ENCODE results near the gene SH3BP4. TPM values are rescaled to one million over a fixed set of nuclear protein-coding genes. Genes with fewer than 3 reads are reported as not detected.

SH3BP4 gene
- total RNA-seq, 1 donor from 2014 or later, result 115 TPM

DNA sequence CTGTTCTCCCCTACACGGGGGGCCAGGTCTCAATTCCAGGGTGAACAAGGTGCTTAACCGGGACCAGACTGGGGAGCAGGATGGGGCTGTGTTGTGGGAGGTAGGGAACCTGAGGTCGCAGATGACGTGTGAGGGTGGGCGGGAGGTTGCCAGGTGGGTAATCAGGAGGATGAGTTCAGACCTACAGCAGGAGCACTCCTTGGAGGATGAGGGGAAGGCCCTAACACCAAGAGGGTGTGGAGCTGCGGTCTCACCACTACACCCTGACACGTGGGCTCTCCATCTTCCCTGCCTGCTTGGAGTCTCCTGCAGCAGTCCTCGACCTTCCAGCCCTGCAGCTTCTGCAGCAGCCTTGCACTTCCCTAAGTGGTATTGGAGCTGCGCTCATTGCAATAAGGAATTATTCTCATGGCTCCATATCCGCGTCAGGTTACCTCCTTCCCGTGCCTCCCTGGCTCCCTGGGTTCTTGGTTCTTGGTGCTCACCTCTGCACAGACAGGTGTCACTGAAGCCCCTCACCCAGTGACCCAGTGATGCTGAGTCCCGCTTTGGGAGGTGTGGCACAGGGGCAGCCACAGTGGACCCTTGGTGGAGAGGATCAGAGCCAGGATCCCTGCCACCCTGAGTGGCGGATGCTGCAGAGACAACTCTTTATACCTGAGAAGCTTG, 15.5 kb downstream of the SH3BP4 start:
- TF ChIP-seq, protein P1, sequence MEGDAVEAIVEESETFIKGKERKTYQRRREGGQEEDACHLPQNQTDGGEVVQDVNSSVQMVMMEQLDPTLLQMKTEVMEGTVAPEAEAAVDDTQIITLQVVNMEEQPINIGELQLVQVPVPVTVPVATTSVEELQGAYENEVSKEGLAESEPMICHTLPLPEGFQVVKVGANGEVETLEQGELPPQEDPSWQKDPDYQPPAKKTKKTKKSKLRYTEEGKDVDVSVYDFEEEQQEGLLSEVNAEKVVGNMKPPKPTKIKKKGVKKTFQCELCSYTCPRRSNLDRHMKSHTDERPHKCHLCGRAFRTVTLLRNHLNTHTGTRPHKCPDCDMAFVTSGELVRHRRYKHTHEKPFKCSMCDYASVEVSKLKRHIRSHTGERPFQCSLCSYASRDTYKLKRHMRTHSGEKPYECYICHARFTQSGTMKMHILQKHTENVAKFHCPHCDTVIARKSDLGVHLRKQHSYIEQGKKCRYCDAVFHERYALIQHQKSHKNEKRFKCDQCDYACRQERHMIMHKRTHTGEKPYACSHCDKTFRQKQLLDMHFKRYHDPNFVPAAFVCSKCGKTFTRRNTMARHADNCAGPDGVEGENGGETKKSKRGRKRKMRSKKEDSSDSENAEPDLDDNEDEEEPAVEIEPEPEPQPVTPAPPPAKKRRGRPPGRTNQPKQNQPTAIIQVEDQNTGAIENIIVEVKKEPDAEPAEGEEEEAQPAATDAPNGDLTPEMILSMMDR (IDR thresholded peaks at IDR 0.05; ENCODE audit: insufficient read depth, low read length, poor library complexity, severe bottlenecking), result no peak
- DNase-seq (ENCODE audit: low read depth), result no peak

DNA sequence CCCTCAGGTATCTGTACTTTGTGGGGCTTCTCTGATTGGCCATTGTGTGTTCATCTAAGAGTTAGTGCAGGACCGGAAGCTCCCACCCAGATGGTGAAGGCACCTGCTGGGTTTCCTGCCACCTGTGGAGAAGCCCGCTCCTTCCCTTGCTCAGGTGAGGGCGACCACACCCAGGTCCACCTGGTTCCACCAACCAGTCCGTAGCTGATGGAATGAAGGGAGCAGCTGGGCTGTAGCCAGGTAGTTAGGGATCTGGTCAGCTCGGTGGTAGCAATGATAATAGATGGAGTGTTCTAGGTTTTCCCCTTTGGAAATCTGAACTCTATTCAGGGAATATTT, 16.0 kb downstream of the SH3BP4 start:
- no peak for DNase-seq (ENCODE audit: low read depth)
- Histone ChIP-seq H3K27me3 (ENCODE audit: control insufficient read depth, insufficient read depth, low read length) (no peaks in the 10 kb centered on the region), H3K36me3 (ENCODE audit: control insufficient read depth, insufficient read depth, low read length) (no peaks in the 10 kb centered on the region), H3K4me3 (ENCODE audit: low read depth, low read length) (no peak overlapping the region)
- TF ChIP-seq, protein P1 (IDR thresholded peaks at IDR 0.05; ENCODE audit: insufficient read depth, low read length, poor library complexity, severe bottlenecking), result no peak

More for the DNA sequence above, 15.5 kb downstream of the SH3BP4 start:
- Histone ChIP-seq H3K36me3 (ENCODE audit: control insufficient read depth, insufficient read depth, low read length) (no peaks in the 10 kb centered on the region), H3K27me3 (ENCODE audit: control insufficient read depth, insufficient read depth, low read length) (no peaks in the 10 kb centered on the region), H3K4me3 (ENCODE audit: low read depth, low read length) (no peak overlapping the region)

DNA sequence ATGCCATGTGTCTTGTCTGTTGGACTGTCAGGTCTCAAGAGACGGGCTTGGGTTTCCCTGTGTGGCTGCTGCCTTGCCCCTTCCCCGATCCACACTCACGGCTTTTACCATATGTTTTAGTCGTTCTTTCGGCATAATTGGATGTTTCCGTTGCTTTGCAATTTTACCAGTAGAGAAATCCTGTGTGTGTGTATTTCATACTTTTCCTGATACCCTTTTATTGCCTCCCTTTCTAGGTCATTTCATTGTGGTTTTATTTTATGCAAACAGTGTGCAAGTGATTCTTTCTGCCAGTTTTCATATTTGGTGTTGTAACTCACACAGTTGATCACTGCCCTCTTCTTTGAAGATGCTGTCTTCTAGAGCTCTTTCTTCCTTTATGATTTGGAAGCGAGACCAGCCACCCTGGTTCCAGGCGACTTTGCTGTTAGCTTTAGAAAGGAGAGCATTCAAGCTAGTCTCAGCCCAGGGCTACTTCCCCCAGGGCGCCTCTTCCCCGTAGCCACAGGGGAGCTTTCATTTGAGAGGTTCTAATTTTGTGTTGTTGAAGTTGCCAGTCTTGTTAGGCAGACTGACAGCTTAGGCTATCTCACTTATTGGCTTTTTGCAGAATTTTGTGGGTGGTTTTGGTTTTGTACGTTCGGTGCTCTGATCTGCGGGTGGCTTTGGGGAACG, 17.0 kb downstream of the SH3BP4 start:
- TF ChIP-seq, protein P1 (IDR thresholded peaks at IDR 0.05; ENCODE audit: insufficient read depth, low read length, poor library complexity, severe bottlenecking), result no peak
- Histone ChIP-seq H3K27me3 (ENCODE audit: control insufficient read depth, insufficient read depth, low read length) (no peaks in the 10 kb centered on the region), H3K4me3 (ENCODE audit: low read depth, low read length) (no peak overlapping the region), H3K36me3 (ENCODE audit: control insufficient read depth, insufficient read depth, low read length) (no peaks in the 10 kb centered on the region)
- no peak for DNase-seq (ENCODE audit: low read depth)

DNA sequence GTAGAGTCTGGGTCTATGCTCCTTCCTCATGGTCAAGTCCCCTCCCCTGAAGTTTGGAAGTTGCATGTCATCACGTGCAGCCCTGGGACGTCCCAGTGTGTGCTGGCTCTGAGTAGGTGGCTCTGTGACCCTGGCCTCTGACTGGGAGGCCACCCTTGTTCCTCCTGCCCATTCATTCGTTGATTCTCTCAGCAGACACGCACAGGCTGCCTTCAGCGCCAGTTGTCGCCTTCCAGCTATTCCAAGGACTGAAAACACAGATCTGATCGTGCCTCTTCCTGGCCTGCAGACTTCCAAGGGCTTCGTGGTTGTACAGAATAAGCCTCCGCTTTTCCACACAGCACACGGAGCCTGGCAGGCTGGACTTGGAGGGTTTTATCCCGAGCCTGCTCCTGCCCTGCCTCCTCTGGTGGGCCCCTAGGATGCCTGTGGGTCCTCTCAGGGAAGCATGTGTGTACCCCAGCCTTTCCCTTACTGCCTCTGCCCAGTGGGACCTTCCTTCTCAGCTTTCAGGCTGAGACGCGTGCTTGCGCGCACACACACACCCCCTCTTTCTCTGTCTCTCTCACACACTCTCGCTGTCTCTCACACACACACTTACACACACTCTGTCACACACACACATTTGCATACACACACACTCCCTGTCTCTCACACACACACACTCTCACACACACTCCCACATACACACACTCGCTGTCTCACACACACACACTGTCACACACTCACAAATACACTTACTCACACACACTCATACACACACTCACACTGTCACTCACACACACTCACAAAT, 17.7 kb downstream of the SH3BP4 start:
- TF ChIP-seq, protein P1 (IDR thresholded peaks at IDR 0.05; ENCODE audit: insufficient read depth, low read length, poor library complexity, severe bottlenecking), result no peak
- DNase-seq (ENCODE audit: low read depth), result no peak
- Histone ChIP-seq H3K36me3 (ENCODE audit: control insufficient read depth, insufficient read depth, low read length) (no peaks in the 10 kb centered on the region), H3K27me3 (ENCODE audit: control insufficient read depth, insufficient read depth, low read length) (no peaks in the 10 kb centered on the region), H3K4me3 (ENCODE audit: low read depth, low read length) (no peak overlapping the region)

DNA sequence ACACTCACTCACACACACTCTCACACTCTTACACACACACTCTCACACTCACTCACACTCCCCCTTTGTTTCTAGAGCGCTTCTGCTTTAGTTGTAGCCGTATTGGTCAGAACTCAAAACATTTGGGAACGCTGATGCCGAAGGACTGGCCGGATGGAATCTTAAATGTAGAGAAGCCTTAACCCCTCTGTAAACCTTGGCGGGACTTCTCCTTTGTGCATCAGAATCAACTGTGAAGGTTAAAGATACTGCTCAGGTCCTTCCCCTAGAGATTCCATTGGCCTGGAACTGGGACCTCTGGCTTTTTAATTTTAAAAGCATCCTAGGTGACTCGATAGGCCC, 18.3 kb downstream of the SH3BP4 start:
- TF ChIP-seq, protein P1 (IDR thresholded peaks at IDR 0.05; ENCODE audit: insufficient read depth, low read length, poor library complexity, severe bottlenecking), result no peak
- H3K36me3 ChIP-seq (ENCODE audit: control insufficient read depth, insufficient read depth, low read length), result no peaks in the 10 kb centered on the region
- H3K27me3 ChIP-seq (ENCODE audit: control insufficient read depth, insufficient read depth, low read length), result no peaks in the 10 kb centered on the region
- DNase-seq (ENCODE audit: low read depth), result no peak
- H3K4me3 ChIP-seq (ENCODE audit: low read depth, low read length), result no peak overlapping the region
